ENCODE data around the gene DNAJC6.

The DNAJC6 gene

GRCh38 chr1:65334081-65334480 is 24.7 kb downstream of the DNAJC6 start:
- DNase-seq (ENCODE audit: low spot score): no peak
- no peak for TF ChIP-seq CTCF (IDR thresholded peaks at IDR 0.05; ENCODE audit: extremely low read depth, missing control alignments)

GRCh38 chr1:65339866-65340468 is 30.6 kb downstream of the DNAJC6 start:
- no peak for TF ChIP-seq CTCF (IDR thresholded peaks at IDR 0.05; ENCODE audit: extremely low read depth, missing control alignments)
- DNase-seq (ENCODE audit: low spot score): no peak

DNA sequence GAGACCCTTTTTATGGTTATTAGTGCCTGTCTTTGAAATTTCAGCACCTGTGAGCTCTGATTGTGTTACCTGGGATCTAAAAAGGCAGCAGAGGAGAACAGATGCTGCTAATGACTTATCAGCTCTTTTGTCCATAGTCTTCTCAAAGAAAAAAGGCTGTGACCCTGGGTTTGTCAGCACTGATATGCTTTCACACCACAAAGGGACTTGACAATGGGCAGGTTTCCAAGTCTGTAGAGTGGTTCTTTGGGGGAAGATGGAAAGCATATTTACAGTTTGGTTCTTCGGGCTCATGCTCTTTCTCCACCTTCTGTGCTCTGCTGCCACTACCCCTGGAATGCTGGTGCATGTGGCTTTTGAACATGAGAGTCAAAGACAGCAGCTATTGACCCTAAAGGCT is 32.0 kb downstream of the DNAJC6 start:
- TF ChIP-seq CTCF (IDR thresholded peaks at IDR 0.05; ENCODE audit: extremely low read depth, missing control alignments): no peak
- DNase-seq (ENCODE audit: low spot score): no peak

- no peak for TF ChIP-seq CTCF (IDR thresholded peaks at IDR 0.05; ENCODE audit: extremely low read depth, missing control alignments)
- no peak for DNase-seq (ENCODE audit: low spot score)
Observed at GRCh38 chr1:65343286-65343685, 33.9 kb downstream of the DNAJC6 start.

DNA sequence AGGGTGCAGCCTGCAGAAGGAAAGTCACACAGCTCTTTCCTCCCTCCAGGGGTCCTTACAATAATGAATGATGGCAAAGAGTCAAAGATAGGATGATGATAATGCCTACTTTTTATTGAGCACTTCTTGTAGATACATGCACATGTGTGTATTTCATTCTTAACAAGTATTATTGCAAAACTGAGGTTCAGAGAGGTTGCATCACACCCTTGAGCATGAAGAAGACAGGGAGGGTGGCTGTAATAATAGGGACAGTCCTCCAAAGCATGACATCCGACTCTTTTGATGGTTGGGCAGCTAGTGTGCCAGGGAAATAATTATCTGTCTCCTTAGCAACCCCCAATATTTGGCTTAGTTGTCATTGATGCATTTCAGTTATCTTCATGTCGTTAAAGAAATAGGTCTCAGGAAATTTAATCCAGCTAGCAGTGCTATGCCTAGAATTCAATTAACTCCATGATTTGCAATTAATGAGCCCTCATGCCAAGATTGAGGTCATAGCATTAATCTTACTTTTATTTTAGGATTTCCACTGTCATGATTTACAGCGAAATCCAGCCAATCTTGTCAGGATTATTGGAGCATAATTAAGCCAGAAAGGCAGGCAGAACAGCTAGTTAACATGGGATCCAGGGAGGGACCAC is 35.0 kb downstream of the DNAJC6 start:
- TF ChIP-seq CTCF (IDR thresholded peaks at IDR 0.05; ENCODE audit: extremely low read depth, missing control alignments): no peak
- no peak for DNase-seq (ENCODE audit: low spot score)

DNA sequence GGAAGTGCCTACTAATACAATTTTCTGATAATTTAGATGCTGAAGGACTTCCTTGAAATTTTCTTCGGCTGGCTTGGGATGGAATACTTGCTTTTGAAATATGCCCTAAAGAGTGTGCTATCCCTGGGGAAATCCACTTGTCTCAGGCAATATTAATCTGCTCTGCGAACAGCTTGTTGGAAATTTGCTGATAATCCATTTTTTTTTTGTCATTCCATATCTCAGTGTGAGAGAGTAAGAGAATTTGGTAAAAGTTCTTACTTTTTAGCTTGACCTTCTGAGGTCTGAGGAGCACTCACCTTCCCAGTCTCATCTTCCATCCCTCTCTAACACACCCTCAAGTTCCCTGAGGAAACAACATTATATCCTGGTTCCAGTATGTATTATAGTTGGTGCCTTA is 36.8 kb downstream of the DNAJC6 start:
- TF ChIP-seq CTCF (IDR thresholded peaks at IDR 0.05; ENCODE audit: extremely low read depth, missing control alignments): no peak
- no peak for DNase-seq (ENCODE audit: low spot score)

DNA sequence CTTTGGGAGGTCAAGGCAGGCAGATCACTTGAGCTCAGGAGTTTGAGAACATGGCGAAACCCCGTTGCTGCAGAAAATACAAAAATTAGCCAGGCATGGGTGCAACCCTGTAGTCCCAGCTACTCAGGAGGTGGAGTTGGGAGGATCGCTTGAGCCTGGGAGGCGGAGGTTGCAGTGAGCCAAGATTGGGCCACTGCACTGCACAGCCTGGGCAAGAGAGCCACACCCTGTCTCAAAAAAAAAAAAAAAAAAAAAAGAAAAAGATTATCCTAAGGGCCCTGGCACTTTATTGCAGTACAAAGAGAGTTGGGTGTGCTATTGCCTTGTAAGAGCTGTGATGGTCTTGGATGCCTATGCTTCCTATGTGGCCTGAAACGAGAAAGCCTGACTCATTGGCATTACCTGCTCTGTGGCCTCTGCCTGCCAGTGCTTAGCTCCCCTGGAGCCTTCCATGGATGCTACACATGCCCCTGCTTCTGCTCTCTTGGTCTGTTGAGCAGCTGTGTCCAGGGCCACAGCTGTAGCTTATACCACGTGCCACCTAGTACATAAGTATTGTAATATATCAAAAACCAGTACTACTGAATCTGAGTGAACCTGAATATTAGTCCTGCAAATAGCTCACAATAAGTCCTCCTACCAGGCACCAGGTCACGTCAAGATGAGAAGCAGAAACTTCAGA is 45.8 kb downstream of the DNAJC6 start:
- TF ChIP-seq CTCF (IDR thresholded peaks at IDR 0.05; ENCODE audit: extremely low read depth, missing control alignments): no peak
- DNase-seq (ENCODE audit: low spot score): no peak
